HG03135 (cell line): ENCODE results near the gene ADAM12.

Experiments
- ATAC-seq: cut with Tn5 transposase; IDR thresholded peaks from one replicate; pipeline ENCODE4 v1.9.1; 2021; ENCODE audit warnings: mild to moderate bottlenecking, moderate library complexity; ENCODE audit not compliant: unreplicated experiment

The ADAM12 gene

GRCh38 chr10:126157189-126157588 lies 231.1 kb downstream of the ADAM12 start:
- no peak for ATAC-seq

- no peak for ATAC-seq
Measured at GRCh38 chr10:126156503-126156902, 231.8 kb downstream of the ADAM12 start.

GRCh38 chr10:126156012-126156411 lies 232.3 kb downstream of the ADAM12 start:
- ATAC-seq = no peak

- no peak for ATAC-seq
Measured at GRCh38 chr10:126155528-126155927, 232.7 kb downstream of the ADAM12 start.

GRCh38 chr10:126153711-126154628 lies 234.3 kb downstream of the ADAM12 start:
- no peak for ATAC-seq

GRCh38 chr10:126147866-126148587 lies 240.2 kb downstream of the ADAM12 start:
- no peak for ATAC-seq

GRCh38 chr10:126146771-126147170 lies 241.5 kb downstream of the ADAM12 start:
- no peak for ATAC-seq

- no peak for ATAC-seq
Measured at GRCh38 chr10:126143117-126143516, 245.2 kb downstream of the ADAM12 start.

- ATAC-seq = no peak
Measured at GRCh38 chr10:126140746-126141273, 247.5 kb downstream of the ADAM12 start.

GRCh38 chr10:126137562-126138221 lies 250.6 kb downstream of the ADAM12 start:
- ATAC-seq = no peak

- no peak for ATAC-seq
Measured at GRCh38 chr10:126135941-126136595, 252.2 kb downstream of the ADAM12 start.

GRCh38 chr10:126135177-126135576 lies 253.1 kb downstream of the ADAM12 start:
- no peak for ATAC-seq

GRCh38 chr10:126133906-126134656 lies 254.2 kb downstream of the ADAM12 start:
- no peak for ATAC-seq

- ATAC-seq = no peak
Measured at GRCh38 chr10:126133082-126133620, 255.1 kb downstream of the ADAM12 start.

- ATAC-seq = no peak
Measured at GRCh38 chr10:126131341-126131740, 256.9 kb downstream of the ADAM12 start.

GRCh38 chr10:126130271-126130710 lies 258.0 kb downstream of the ADAM12 start:
- no peak for ATAC-seq

- no peak for ATAC-seq
Measured at GRCh38 chr10:126129026-126129425, 259.3 kb downstream of the ADAM12 start.

- ATAC-seq = no peak
Measured at GRCh38 chr10:126128581-126128980, 259.7 kb downstream of the ADAM12 start.

- ATAC-seq = no peak
Measured at GRCh38 chr10:126127481-126128029, 260.7 kb downstream of the ADAM12 start.
